Stimulated activated CD8-positive, alpha-beta memory T cell treated with anti-CD3 and anti-CD28 coated beads, Interleukin-7, amount 100 ng/mL, for 1 hour (primary cell): ENCODE data around the gene PTX3.

Source experiments
- DNase-seq, 2 donors: peaks; one replicate each; pipeline ENCODE4 v3.0.0-alpha.2; 2020; ENCODE audit warnings: low read depth in 2 of 2

Gene PTX3

DNA sequence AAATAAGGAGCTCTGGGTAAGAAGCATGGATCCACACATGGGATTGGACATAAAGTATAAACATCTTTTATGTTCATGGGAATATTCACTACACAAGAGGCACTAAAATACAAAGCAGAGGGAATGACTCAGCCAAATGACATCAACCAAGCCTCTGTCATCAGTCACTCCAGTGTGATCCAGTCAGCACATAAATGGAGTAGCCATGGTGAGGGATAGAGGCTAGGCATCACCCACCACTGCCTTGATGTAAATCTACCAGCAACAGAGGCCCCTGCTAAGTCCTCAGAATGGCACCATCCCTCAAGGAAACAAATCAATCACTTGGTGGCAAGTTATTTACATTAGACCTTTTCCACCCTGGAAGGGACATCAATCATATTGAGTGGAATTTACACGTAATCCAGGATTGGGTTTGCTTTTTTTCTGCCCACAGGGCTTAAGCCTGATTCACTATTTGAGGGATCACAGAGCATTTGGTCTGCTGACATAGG is 39.3 kb downstream of the PTX3 start:
- no peak for DNase-seq

DNA sequence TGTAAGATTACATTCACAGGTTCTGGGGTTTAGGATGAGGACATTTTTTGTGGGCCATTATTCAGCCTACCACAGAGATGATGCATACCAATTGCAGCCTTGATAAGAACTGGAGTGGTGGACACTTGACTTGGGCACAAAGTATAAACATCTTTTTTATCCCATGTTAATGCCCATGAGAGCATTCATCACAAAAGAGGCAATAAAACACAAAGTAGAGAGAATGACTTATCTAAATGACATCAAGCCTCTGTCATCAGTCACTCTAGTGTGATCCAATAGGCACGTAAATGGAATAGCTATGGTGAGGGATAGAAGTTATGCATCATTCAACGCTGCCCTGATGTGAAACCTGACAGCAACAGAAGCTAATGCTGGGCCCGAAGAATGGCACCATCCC is 40.8 kb downstream of the PTX3 start:
- no peak for DNase-seq

DNA sequence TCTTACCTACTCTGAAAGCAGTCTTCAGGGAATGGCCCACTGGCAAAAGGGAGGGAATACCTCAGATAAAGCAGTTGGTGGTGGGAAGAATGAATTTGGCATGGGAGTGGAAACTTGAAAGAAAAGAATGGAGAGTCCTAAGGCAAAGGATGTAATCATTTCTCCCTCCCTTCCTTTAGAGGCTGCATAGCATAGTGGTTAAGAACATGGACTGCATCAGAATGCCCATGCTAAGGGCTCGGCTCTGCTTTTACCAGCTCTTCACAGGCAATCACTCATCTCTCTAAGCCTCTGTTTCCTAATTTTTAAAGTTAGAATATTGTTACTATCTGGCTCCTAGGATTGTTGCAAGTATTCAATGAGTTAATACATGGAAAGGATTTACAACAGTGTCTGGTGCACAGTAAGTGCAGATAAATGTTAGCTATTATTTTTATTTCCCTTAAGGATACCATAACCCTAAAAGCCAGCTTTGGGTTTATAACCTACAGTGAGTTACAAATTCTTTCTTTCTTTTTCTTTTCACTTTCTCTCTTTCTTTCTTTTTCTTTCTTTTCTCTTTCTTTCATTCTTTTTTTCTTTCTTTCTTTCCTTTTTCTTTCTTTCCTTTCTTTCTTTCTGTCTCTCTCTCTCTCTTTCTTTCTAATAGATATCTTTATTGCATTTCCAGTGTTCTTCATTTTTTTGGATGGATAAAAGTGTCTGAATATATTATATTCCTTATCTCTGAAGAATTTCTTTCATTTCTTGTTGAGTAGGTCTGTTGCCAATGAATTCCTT is 43.0 kb downstream of the PTX3 start:
- DNase-seq: no peak

DNA sequence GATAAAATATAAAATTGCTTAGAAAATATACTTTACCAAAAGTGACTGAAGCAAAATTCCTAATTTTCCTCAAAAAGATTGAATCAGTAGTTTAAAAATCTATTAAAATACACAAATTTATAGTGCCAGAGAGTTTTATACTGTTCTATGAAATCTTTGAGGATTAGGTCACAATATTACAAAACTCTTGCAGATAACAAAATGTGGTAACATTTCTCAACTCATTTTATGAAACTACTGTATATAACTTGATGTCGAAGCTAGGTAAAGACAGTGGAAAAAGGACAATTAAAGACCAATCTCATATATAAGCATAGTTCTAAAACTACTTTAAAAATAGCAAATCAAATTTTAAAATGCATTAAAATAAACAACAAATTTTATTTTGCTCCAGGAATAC is 50.7 kb downstream of the PTX3 start:
- no peak for DNase-seq

- no peak for DNase-seq
These were observed 51.5 kb downstream of the PTX3 start for GRCh38 chr3:157488144-157488543.

GRCh38 chr3:157491136-157491535 is 54.5 kb downstream of the PTX3 start:
- DNase-seq: no peak
